A549 (cell line): ENCODE measurements around the gene AEBP2. TPM values are rescaled to one million over a fixed set of nuclear protein-coding genes. Genes with fewer than 3 reads are reported as not detected.

Source experiments
- ATAC-seq, 2 experiments: fragments of 200-7000 bp in 1 of 2; fragments of >200 bp in 1 of 2; cut with Nextera tagmentation in 1 of 2; cut with Tn5 transposase in 1 of 2; 3 replicates each; pipeline versions ENCODE4 v1.8.0 to v1.9.1; 2018 to 2020; ENCODE audit warnings: mild to moderate bottlenecking in 1 of 2, moderate library complexity in 1 of 2
- CTCF ChIA-PET: fragments of 300-600 bp; sonication (Branson Sonifier 250); formaldehyde crosslinking; extraction: SDS; loops from one replicate; lab custom pipeline; 2021; ENCODE audit warnings: antibody characterized with exemption, inconsistent platforms; lab: Yijun Ruan, JAX
- POLR2A ChIA-PET: fragments of 350-600 bp; formaldehyde crosslinking; extraction: SDS; loops from one replicate; lab custom pipeline; 2021; ENCODE audit warnings: antibody characterized with exemption, inconsistent platforms; lab: Yijun Ruan, JAX
- DNase-seq, 2 experiments: peaks; one replicate each; pipeline versions ENCODE4 v3.0.0 to v3.0.0-alpha.2; 2011 to 2016; ENCODE audit warnings: low read depth in 1 of 2, low spot score in 1 of 2
- FAIRE-seq: peaks from 2 replicates; lab custom pipeline; 2011; peaks lifted over from hg19 to GRCh38; lab: Jason Lieb, UNC
- H3K27ac ChIP-seq, 2 experiments: fragments of >200 bp; sonication (Bioruptor Twin); formaldehyde crosslinking; 3 replicates each; pipeline ENCODE4 v1.5.1; 2016 to 2017
- H3K4me1 ChIP-seq: fragments of >200 bp; sonication (Bioruptor Twin); formaldehyde crosslinking; 3 replicates; pipeline ENCODE4 v1.6.1; 2016
- H3K4me2 ChIP-seq: fragments of >200 bp; sonication (Bioruptor Twin); formaldehyde crosslinking; 3 replicates; pipeline ENCODE4 v1.6.1; 2016
- H3K4me3 ChIP-seq: fragments of >200 bp; sonication (Bioruptor Twin); formaldehyde crosslinking; 3 replicates; pipeline ENCODE4 v1.5.1; 2016
- H3K9me3 ChIP-seq: fragments of >200 bp; sonication (Bioruptor Twin); formaldehyde crosslinking; 3 replicates; pipeline ENCODE4 v1.6.1; 2016
- BCL3 ChIP-seq: fragments of >200 bp; sonication (Bioruptor Twin); formaldehyde crosslinking; IDR thresholded peaks from 3 replicates; pipeline ENCODE4 v1.6.1; 2016
- E2F6 ChIP-seq: IDR thresholded peaks from 2 replicates; pipeline ENCODE4 v1.6.1; 2012; ENCODE audit warnings: low read depth, borderline replicate concordance
- EHF ChIP-seq: fragments of 250-450 bp; sonication (Bioruptor Pico); IDR thresholded peaks from 2 replicates; pipeline ENCODE4 v1.5.0; 2020; ENCODE audit warnings: mild to moderate bottlenecking
- EP300 ChIP-seq, 2 experiments: fragments of >200 bp; sonication (Bioruptor Twin); formaldehyde crosslinking; IDR thresholded peaks; 2 replicates in 1 of 2; 3 replicates in 1 of 2; pipeline ENCODE4 v1.6.1; 2016 to 2017
- ESRRA ChIP-seq: fragments of 150-350 bp; IDR thresholded peaks from 2 replicates; pipeline ENCODE4 v1.6.1; 2014; ENCODE audit warnings: mild to moderate bottlenecking, low read length, borderline replicate concordance
- FOSL2 ChIP-seq, 2 experiments: fragments of 450-650 bp in 1 of 2; fragments of >200 bp in 1 of 2; sonication (Bioruptor Twin) in 1 of 2; formaldehyde crosslinking; IDR thresholded peaks; 2 replicates each; pipeline versions ENCODE4 v1.5.0 to v1.6.1; 2016 to 2020; ENCODE audit warnings: mild to moderate bottlenecking in 1 of 2, moderate library complexity in 1 of 2
- FOXS1 ChIP-seq: fragments of 250-450 bp; sonication (Bioruptor Pico); IDR thresholded peaks from 2 replicates; pipeline ENCODE4 v1.5.0; 2020; ENCODE audit warnings: mild to moderate bottlenecking, moderate library complexity
- GATA3 ChIP-seq: IDR thresholded peaks from 2 replicates; pipeline ENCODE4 v1.6.1; 2012; ENCODE audit warnings: borderline replicate concordance
- HEYL ChIP-seq: fragments of 250-450 bp; sonication (Bioruptor Pico); IDR thresholded peaks from 2 replicates; pipeline ENCODE4 v1.8.0; 2021; ENCODE audit warnings: mild to moderate bottlenecking, moderate library complexity
- HOXB5 ChIP-seq: fragments of 250-450 bp; sonication (Bioruptor Pico); IDR thresholded peaks from 2 replicates; pipeline ENCODE4 v1.5.0; 2020; ENCODE audit warnings: mild to moderate bottlenecking, moderate library complexity
- JUN ChIP-seq, 2 experiments: fragments of >200 bp; sonication (Bioruptor Twin); formaldehyde crosslinking; IDR thresholded peaks; 2 replicates in 1 of 2; 3 replicates in 1 of 2; pipeline ENCODE4 v1.6.1; 2016 to 2017
- JUNB ChIP-seq: fragments of >200 bp; sonication (Bioruptor Twin); formaldehyde crosslinking; IDR thresholded peaks from 2 replicates; pipeline ENCODE4 v1.6.1; 2016
- KDM1A ChIP-seq: fragments of 200-600 bp; sonication (generic); IDR thresholded peaks from 2 replicates; pipeline ENCODE4 v1.6.1; 2016; ENCODE audit warnings: low read depth, mild to moderate bottlenecking
- MAZ ChIP-seq: fragments of 150-350 bp; IDR thresholded peaks from 2 replicates; pipeline ENCODE4 v1.6.1; 2014; ENCODE audit warnings: antibody characterized with exemption, low read depth, low read length, borderline replicate concordance
- MYC ChIP-seq: IDR thresholded peaks from 2 replicates; pipeline ENCODE4 v1.6.1; 2012; ENCODE audit warnings: mild to moderate bottlenecking, inconsistent platforms, low read length, improper control_type of control experiment, borderline replicate concordance
- NFE2L2 ChIP-seq: fragments of 150-350 bp; conservative IDR thresholded peaks from 2 replicates; pipeline ENCODE4 v1.6.1; 2014; ENCODE audit warnings: low read length
- NPAS2 ChIP-seq: fragments of 250-450 bp; sonication (Bioruptor Pico); IDR thresholded peaks from 2 replicates; pipeline ENCODE4 v1.8.0; 2022; ENCODE audit warnings: mild to moderate bottlenecking, moderate library complexity, borderline replicate concordance
- PHF8 ChIP-seq: fragments of 200-600 bp; sonication (generic); IDR thresholded peaks from 2 replicates; pipeline ENCODE4 v1.6.1; 2016; ENCODE audit warnings: low read depth, mild to moderate bottlenecking, antibody characterized with exemption, moderate library complexity, borderline replicate concordance
- REST ChIP-seq: fragments of 200-600 bp; sonication (generic); IDR thresholded peaks from 2 replicates; pipeline ENCODE4 v1.6.1; 2016; ENCODE audit warnings: antibody characterized with exemption, mild to moderate bottlenecking, moderate library complexity
- RFX5 ChIP-seq: fragments of 450-650 bp; IDR thresholded peaks from 2 replicates; pipeline ENCODE4 v1.7.1; 2014; ENCODE audit warnings: antibody characterized with exemption, mild to moderate bottlenecking, moderate library complexity
- TP53 ChIP-seq: fragments of 250-450 bp; sonication (Bioruptor Pico); IDR thresholded peaks from 2 replicates; pipeline ENCODE4 v1.5.0; 2021; ENCODE audit warnings: mild to moderate bottlenecking, moderate library complexity
- ZNF302 ChIP-seq: fragments of 250-450 bp; sonication (Bioruptor Pico); IDR thresholded peaks from 2 replicates; pipeline ENCODE4 v1.9.0; 2021; ENCODE audit warnings: inconsistent platforms, mild to moderate bottlenecking, moderate library complexity
- ZSCAN20 ChIP-seq: fragments of 250-450 bp; sonication (Bioruptor Pico); IDR thresholded peaks from 2 replicates; pipeline ENCODE4 v1.8.0; 2022; ENCODE audit warnings: mild to moderate bottlenecking, moderate library complexity
- WGBS: methylation state at CpG from one replicate; pipeline ENCODE4 v1.1.6; 2017; ENCODE audit errors: missing lambda C conversion rate; 5-methylcytosine and 5-hydroxymethylcytosine counted together
- polyA plus RNA-seq, 4 experiments: library from polyadenylated mRNA; depleted of rRNA in 3 of 4; stranded (reverse); fragments of >200 nt; fragmentation: RNase III in 1 of 4; extraction: RNeasy Plus Mini Kit Qiagen cat#74134 plus additional on column Dnase treatment in 1 of 4; gene quantifications; 2 replicates in 3 of 4; 3 replicates in 1 of 4; pipeline ENCODE4 v1.2.3, GENCODE V29; 2011 to 2017
- TF ChIP-seq, protein P1 (sequence below): fragments of 150-350 bp; IDR thresholded peaks from 2 replicates; pipeline ENCODE4 v1.6.1; 2014; ENCODE audit warnings: low read depth, mild to moderate bottlenecking, low read length
- TF ChIP-seq, protein P2 (sequence below): fragments of >200 bp; sonication (Bioruptor Twin); formaldehyde crosslinking; IDR thresholded peaks from 2 replicates; pipeline ENCODE4 v1.6.1; 2016
- TF ChIP-seq, protein P3 (sequence below): IDR thresholded peaks from 2 replicates; pipeline ENCODE4 v1.6.1; 2012

The AEBP2 gene
- polyA plus RNA-seq, 2 of the 4 experiments (the other 2 are of a cell fraction) = 23.5 to 27.3 TPM

DNA sequence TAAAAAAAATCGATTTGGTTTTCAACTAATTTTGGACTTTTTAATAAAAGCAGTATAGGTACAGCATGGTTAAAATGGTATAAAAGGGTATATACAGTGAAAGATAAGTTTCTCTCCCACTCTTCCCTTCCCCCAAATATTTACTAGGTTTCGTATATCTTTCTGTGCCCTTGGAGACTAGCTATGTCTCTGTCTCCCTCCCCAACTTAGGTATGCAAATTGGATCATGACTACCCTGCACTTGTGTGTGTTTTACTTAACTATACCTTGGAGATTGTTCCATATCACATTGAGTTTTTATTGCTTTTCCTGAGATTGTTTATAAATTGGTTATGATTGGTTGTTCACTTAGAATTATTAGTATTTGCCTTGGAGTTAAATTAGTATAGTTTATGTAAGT lies 19.4 kb downstream of the AEBP2 start:
- ATAC-seq (no peak), FAIRE-seq (no peak), DNase-seq (no peak)
- Histone ChIP-seq H3K27ac (no peak overlapping the region), H3K9me3 (no peaks in the 10 kb centered on the region), H3K4me3 (no peak overlapping the region), H3K4me1 (peaks cover 4% of the 10 kb centered on the region; the same call in 1 of the 3 replicates), H3K4me2 (no peak overlapping the region)
- ChIA-PET CTCF (no interaction called here), POLR2A (no interaction called here)
- TF ChIP-seq EP300 (IDR thresholded peaks at IDR 0.05) (no peak), NFE2L2 (no peak), EHF (CRISPR knock-in tag) (no peak), HOXB5 (CRISPR knock-in tag) (no peak), BCL3 (no peak), JUNB (no peak)
- WGBS = 59% methylated on average over 2 of the region's 2 CpGs

- no peak for TF ChIP-seq PHF8
- no peak for TF ChIP-seq GATA3
- no peak for TF ChIP-seq BCL3
- no peak for TF ChIP-seq EP300 (IDR thresholded peaks at IDR 0.05)
- TF ChIP-seq TP53 (CRISPR knock-in tag) = no peak
- TF ChIP-seq JUN (IDR thresholded peaks at IDR 0.05) = no peak
- TF ChIP-seq, protein P1, sequence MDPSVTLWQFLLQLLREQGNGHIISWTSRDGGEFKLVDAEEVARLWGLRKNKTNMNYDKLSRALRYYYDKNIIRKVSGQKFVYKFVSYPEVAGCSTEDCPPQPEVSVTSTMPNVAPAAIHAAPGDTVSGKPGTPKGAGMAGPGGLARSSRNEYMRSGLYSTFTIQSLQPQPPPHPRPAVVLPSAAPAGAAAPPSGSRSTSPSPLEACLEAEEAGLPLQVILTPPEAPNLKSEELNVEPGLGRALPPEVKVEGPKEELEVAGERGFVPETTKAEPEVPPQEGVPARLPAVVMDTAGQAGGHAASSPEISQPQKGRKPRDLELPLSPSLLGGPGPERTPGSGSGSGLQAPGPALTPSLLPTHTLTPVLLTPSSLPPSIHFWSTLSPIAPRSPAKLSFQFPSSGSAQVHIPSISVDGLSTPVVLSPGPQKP = no peak
- no peak for TF ChIP-seq HEYL (CRISPR knock-in tag)
- TF ChIP-seq MAZ = no peak
- TF ChIP-seq ZSCAN20 (CRISPR knock-in tag) = no peak
- no peak for TF ChIP-seq MYC
- TF ChIP-seq, protein P2, sequence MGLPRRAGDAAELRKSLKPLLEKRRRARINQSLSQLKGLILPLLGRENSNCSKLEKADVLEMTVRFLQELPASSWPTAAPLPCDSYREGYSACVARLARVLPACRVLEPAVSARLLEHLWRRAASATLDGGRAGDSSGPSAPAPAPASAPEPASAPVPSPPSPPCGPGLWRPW = no peak
- 76% methylated on average over 1 of the region's 1 CpG for WGBS
- no peak for FAIRE-seq
- ChIA-PET POLR2A (no interaction called here), CTCF (no interaction called here)
- H3K9me3 ChIP-seq = no peaks in the 10 kb centered on the region
- H3K4me1 ChIP-seq = 0 out of 3 replicates have a peak, but pooled peaks cover 4% of the 10 kb centered on the region
- no peak overlapping the region for H3K27ac ChIP-seq
- no peak overlapping the region for H3K4me3 ChIP-seq
- H3K4me2 ChIP-seq = no peak overlapping the region
- no peak for DNase-seq
- ATAC-seq = no peak
Observed at GRCh38 chr12:19461999-19462398, 22.7 kb downstream of the AEBP2 start.

- FAIRE-seq = no peak
- ChIA-PET POLR2A (no interaction called here), CTCF (no interaction called here)
- H3K4me2 ChIP-seq = no peak overlapping the region
- no peak for ATAC-seq
- no peak overlapping the region for H3K27ac ChIP-seq
- H3K9me3 ChIP-seq = no peaks in the 10 kb centered on the region
- WGBS = 95% methylated on average over 5 of the region's 5 CpGs
- DNase-seq = no peak
- 0 out of 3 replicates have a peak, but pooled peaks cover 4% of the 10 kb centered on the region for H3K4me1 ChIP-seq
- H3K4me3 ChIP-seq = no peak overlapping the region
- no peak for TF ChIP-seq REST
- no peak for TF ChIP-seq RFX5
- TF ChIP-seq GATA3 = no peak
- no peak for TF ChIP-seq NPAS2 (CRISPR knock-in tag)
- TF ChIP-seq FOXS1 = no peak
- no peak for TF ChIP-seq MYC
- no peak for TF ChIP-seq ESRRA
- no peak for TF ChIP-seq JUN (IDR thresholded peaks at IDR 0.05)
- no peak for TF ChIP-seq E2F6
- TF ChIP-seq, protein P3, sequence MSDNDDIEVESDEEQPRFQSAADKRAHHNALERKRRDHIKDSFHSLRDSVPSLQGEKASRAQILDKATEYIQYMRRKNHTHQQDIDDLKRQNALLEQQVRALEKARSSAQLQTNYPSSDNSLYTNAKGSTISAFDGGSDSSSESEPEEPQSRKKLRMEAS = no peak
- no peak for TF ChIP-seq KDM1A
- TF ChIP-seq ZNF302 (CRISPR knock-in tag) = no peak
- TF ChIP-seq FOSL2 (IDR thresholded peaks at IDR 0.05) = no peak
- no peak for TF ChIP-seq FOSL2 (CRISPR knock-in tag; IDR thresholded peaks at IDR 0.05)
Observed at GRCh38 chr12:19462406-19462805, 23.1 kb downstream of the AEBP2 start.
